Breast epithelium (tissue), 4 donors: ENCODE measurements around the gene ZDHHC20. TPM values are rescaled to one million over a fixed set of nuclear protein-coding genes. Genes with fewer than 3 reads are reported as not detected.

Source experiments
- DNase-seq, 2 donors: peaks; one replicate each; pipeline ENCODE4 v3.0.0-alpha.2; 2019; ENCODE audit warnings: low spot score in 2 of 2
- H3K27ac ChIP-seq, 2 donors: fragments of 200-600 bp; sonication (generic) in 1 of 2; one replicate each; pipeline ENCODE4 v1.5.1; 2016 to 2019; ENCODE audit warnings: mild to moderate bottlenecking in 1 of 2
- H3K27me3 ChIP-seq, 2 donors: fragments of 200-600 bp; sonication (generic) in 1 of 2; one replicate each; pipeline versions ENCODE4 v1.5.1 to v1.6.0; 2017 to 2019; ENCODE audit warnings: control low read depth in 1 of 2, mild to moderate bottlenecking in 1 of 2
- H3K36me3 ChIP-seq: fragments of 200-600 bp; one replicate; pipeline ENCODE4 v1.5.1; 2019
- H3K4me1 ChIP-seq, 2 donors: fragments of 200-600 bp; sonication (generic); one replicate each; pipeline ENCODE4 v1.5.1; 2016 to 2019; ENCODE audit warnings: control low read depth in 1 of 2
- H3K4me3 ChIP-seq, 3 donors: fragments of 200-600 bp; sonication (generic); 1 replicate in 2 of 3; 2 replicates in 1 of 3; pipeline ENCODE4 v1.5.1; 2016 to 2019; ENCODE audit warnings: mild to moderate bottlenecking in 3 of 3, moderate library complexity in 2 of 3
- H3K9me3 ChIP-seq, 2 donors: fragments of 200-600 bp; sonication (generic) in 1 of 2; one replicate each; pipeline ENCODE4 v1.5.1; 2016 to 2019; ENCODE audit warnings: control low read depth in 1 of 2
- POLR2A ChIP-seq: fragments of 450-650 bp; IDR thresholded peaks from one replicate; pipeline ENCODE4 v1.6.1; 2016; ENCODE audit warnings: antibody characterized with exemption, mild to moderate bottlenecking, moderate library complexity
- POLR2AphosphoS5 ChIP-seq, 3 donors: sonication (generic); formaldehyde crosslinking; IDR thresholded peaks; one replicate each; pipeline ENCODE4 v1.6.1; 2017; ENCODE audit warnings: antibody characterized with exemption in 3 of 3
- intact Hi-C: fragments of 100-400 bp; cut with DNase I; formaldehyde crosslinking; loops from one replicate; pipeline ENCODE4 v1.15.1; 2023; ENCODE audit warnings: low total_unique reads
- total RNA-seq, 3 donors: library from RNA; depleted of rRNA; stranded (reverse); fragments of >200 nt; gene quantifications; one replicate each; pipeline ENCODE4 v1.1.0, GENCODE V29; 2016
- TF ChIP-seq, protein P1 (sequence below), 3 donors: fragments of 450-650 bp; IDR thresholded peaks; one replicate each; pipeline ENCODE4 v1.5.1; 2016 to 2017; ENCODE audit warnings: antibody characterized with exemption in 3 of 3, mild to moderate bottlenecking in 3 of 3, moderate library complexity in 3 of 3

The ZDHHC20 gene, protein sequence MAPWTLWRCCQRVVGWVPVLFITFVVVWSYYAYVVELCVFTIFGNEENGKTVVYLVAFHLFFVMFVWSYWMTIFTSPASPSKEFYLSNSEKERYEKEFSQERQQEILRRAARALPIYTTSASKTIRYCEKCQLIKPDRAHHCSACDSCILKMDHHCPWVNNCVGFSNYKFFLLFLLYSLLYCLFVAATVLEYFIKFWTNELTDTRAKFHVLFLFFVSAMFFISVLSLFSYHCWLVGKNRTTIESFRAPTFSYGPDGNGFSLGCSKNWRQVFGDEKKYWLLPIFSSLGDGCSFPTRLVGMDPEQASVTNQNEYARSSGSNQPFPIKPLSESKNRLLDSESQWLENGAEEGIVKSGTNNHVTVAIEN
- total RNA-seq: 10 to 100 TPM; 50.9 to 79.0 (median 57.7) TPM

- no peaks in the 10 kb centered on the region for H3K36me3 ChIP-seq
- no peaks in the 10 kb centered on the region for H3K9me3 ChIP-seq
- TF ChIP-seq POLR2A (peak; percentile 25), POLR2AphosphoS5 (IDR thresholded peaks at IDR 0.05) (peak; percentile 35 to 60 (median 56))
- TF ChIP-seq, protein P1, sequence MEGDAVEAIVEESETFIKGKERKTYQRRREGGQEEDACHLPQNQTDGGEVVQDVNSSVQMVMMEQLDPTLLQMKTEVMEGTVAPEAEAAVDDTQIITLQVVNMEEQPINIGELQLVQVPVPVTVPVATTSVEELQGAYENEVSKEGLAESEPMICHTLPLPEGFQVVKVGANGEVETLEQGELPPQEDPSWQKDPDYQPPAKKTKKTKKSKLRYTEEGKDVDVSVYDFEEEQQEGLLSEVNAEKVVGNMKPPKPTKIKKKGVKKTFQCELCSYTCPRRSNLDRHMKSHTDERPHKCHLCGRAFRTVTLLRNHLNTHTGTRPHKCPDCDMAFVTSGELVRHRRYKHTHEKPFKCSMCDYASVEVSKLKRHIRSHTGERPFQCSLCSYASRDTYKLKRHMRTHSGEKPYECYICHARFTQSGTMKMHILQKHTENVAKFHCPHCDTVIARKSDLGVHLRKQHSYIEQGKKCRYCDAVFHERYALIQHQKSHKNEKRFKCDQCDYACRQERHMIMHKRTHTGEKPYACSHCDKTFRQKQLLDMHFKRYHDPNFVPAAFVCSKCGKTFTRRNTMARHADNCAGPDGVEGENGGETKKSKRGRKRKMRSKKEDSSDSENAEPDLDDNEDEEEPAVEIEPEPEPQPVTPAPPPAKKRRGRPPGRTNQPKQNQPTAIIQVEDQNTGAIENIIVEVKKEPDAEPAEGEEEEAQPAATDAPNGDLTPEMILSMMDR (IDR thresholded peaks at IDR 0.05): no peak
- DNase-seq: peak; percentile 72 to 88
- peak within 1 kb of the TSS; percentile 89 to 91 for H3K27ac ChIP-seq
- intact Hi-C loops: no loop called here
- no peaks in the 10 kb centered on the region for H3K27me3 ChIP-seq
- H3K4me1 ChIP-seq: no peaks in the 10 kb centered on the region
- peak within 1 kb of the TSS; percentile 76 to 98 (median 82) for H3K4me3 ChIP-seq
These were observed at the start of gene ZDHHC20 for GRCh38 chr13:21458813-21459701. Gene ZDHHC20, minus strand, starts transcription at chr13:21459303. Its CDS starts 132 bp downstream, at chr13:21459171.

GRCh38 chr13:21504379-21504778 is 45.3 kb upstream of the ZDHHC20 start:
- no peaks in the 10 kb centered on the region for H3K9me3 ChIP-seq
- no peaks in the 10 kb centered on the region for H3K36me3 ChIP-seq
- intact Hi-C loops: no loop called here
- H3K27ac ChIP-seq: no peak overlapping the region
- H3K27me3 ChIP-seq: no peaks in the 10 kb centered on the region
- no peaks in the 10 kb centered on the region for H3K4me1 ChIP-seq
- H3K4me3 ChIP-seq: no peak overlapping the region
- DNase-seq: no peak
- TF ChIP-seq POLR2A (no peak), POLR2AphosphoS5 (IDR thresholded peaks at IDR 0.05) (no peak)
- TF ChIP-seq, protein P1 (IDR thresholded peaks at IDR 0.05): no peak

- no peak for DNase-seq
- Histone ChIP-seq H3K27ac (no peak overlapping the region), H3K4me3 (no peak overlapping the region), H3K36me3 (no peaks in the 10 kb centered on the region), H3K4me1 (no peaks in the 10 kb centered on the region), H3K27me3 (no peaks in the 10 kb centered on the region), H3K9me3 (no peaks in the 10 kb centered on the region)
- TF ChIP-seq POLR2AphosphoS5 (IDR thresholded peaks at IDR 0.05) (no peak), POLR2A (no peak)
- TF ChIP-seq, protein P1 (IDR thresholded peaks at IDR 0.05): no peak
- intact Hi-C loops: no loop called here
These were observed 42.6 kb upstream of the ZDHHC20 start for GRCh38 chr13:21501686-21502085.

DNA sequence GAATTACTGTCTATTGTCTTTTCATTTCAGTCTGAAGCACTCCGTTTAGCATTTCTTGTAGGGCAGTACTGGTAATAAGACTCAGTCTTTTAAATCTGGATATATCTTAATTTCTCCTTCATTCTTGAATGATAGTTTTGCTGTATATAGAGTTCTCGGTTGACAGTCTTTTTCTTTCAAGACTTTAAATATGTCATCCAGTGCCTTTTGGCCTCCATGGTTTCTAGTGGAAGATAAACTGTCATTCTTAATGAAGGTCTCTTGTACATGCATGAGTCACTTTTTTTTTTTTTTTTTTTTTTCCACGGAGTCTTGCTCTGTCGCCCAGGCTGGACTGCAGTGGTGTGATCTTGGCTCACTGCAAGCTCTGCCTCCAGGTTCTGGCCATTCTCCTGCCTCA is 27.2 kb upstream of the ZDHHC20 start:
- no peak overlapping the region for H3K4me3 ChIP-seq
- H3K9me3 ChIP-seq: peaks cover 21 to 33% of the 10 kb centered on the region in 2 donors
- H3K4me1 ChIP-seq: no peaks in the 10 kb centered on the region
- DNase-seq: no peak
- no peaks in the 10 kb centered on the region for H3K36me3 ChIP-seq
- H3K27me3 ChIP-seq: no peaks in the 10 kb centered on the region
- no peak overlapping the region for H3K27ac ChIP-seq
- intact Hi-C loops: no loop called here
- TF ChIP-seq POLR2A (no peak), POLR2AphosphoS5 (IDR thresholded peaks at IDR 0.05) (no peak)
- TF ChIP-seq, protein P1 (IDR thresholded peaks at IDR 0.05): no peak
